Activated CD8-positive, alpha-beta T cell treated with anti-CD3 and anti-CD28 coated beads for 36 hours (primary cell): ENCODE measurements around the gene POLR2F. TPM values are rescaled to one million over a fixed set of nuclear protein-coding genes. Genes with fewer than 3 reads are reported as not detected.
A peak's percentile ranks its signal among the peaks of the same experiment; 100 is the strongest.

Experiments
- ATAC-seq: fragments of 200-7000 bp; cut with Tn5 transposase; one replicate; pipeline ENCODE4 v1.10.0; 2021; ENCODE audit warnings: mild to moderate bottlenecking, moderate library complexity
- CTCF ChIA-PET: fragments of 350-600 bp; sonication (Branson Sonifier 250); formaldehyde crosslinking; loops from one replicate; lab custom pipeline; 2021; ENCODE audit warnings: antibody characterized with exemption; lab: Charles Lee
- POLR2A ChIA-PET: fragments of 350-600 bp; sonication (Branson Sonifier 250); formaldehyde crosslinking; loops from one replicate; lab custom pipeline; 2021; ENCODE audit warnings: antibody characterized with exemption; lab: Charles Lee
- DNase-seq: peaks from one replicate; pipeline ENCODE4 v3.0.0-alpha.2; 2020
- H3K27ac Mint-ChIP-seq: one replicate; pipeline ENCODE4 v1.8.0; 2021; ENCODE audit warnings: mild to moderate bottlenecking, mixed read lengths
- H3K27me3 Mint-ChIP-seq: one replicate; pipeline ENCODE4 v1.8.0; 2021; ENCODE audit warnings: mixed read lengths
- H3K36me3 Mint-ChIP-seq: one replicate; pipeline ENCODE4 v1.8.0; 2021; ENCODE audit warnings: low read depth, mixed read lengths
- H3K4me1 Mint-ChIP-seq: one replicate; pipeline ENCODE4 v1.8.0; 2021; ENCODE audit warnings: low read depth, mixed read lengths
- H3K4me3 Mint-ChIP-seq: one replicate; pipeline ENCODE4 v1.8.0; 2021; ENCODE audit warnings: mild to moderate bottlenecking, moderate library complexity, mixed read lengths
- H3K9me3 Mint-ChIP-seq: one replicate; pipeline ENCODE4 v1.8.0; 2021; ENCODE audit warnings: mixed read lengths
- intact Hi-C: fragments of 100-400 bp; cut with micrococcal nuclease; formaldehyde crosslinking; loops from one replicate; pipeline ENCODE4 v1.10.0; 2022
- microRNA-seq: library from miRNA; unstranded; fragments of <30 nt; microRNA quantifications from one replicate; pipeline ENCODE4 v1.2.0, GENCODE V29; 2022; ENCODE audit warnings: borderline microRNAs expressed, borderline replicate concordance
- total RNA-seq, 2 experiments: library from RNA; stranded (reverse); gene quantifications; one replicate each; pipeline ENCODE4 v1.2.3, GENCODE V29; 2021
- TF ChIP-seq, protein P1 (sequence below): fragments of 200-600 bp; IDR thresholded peaks from one replicate; pipeline ENCODE4 v1.8.0; 2022; ENCODE audit warnings: antibody characterized with exemption, mild to moderate bottlenecking

The POLR2F gene
- total RNA-seq, 2 experiments from 2014 or later: 82.2 to 85.4 TPM

GRCh38 chr22:38014083-38014482 lies 60.6 kb downstream of the POLR2F start:
- intact Hi-C loops: no loop called here
- Mint-ChIP-seq H3K9me3 (no peaks in the 10 kb centered on the region), H3K36me3 (no peaks in the 10 kb centered on the region), H3K4me1 (peaks cover 6% of the 10 kb centered on the region), H3K27ac (no peak overlapping the region), H3K27me3 (no peaks in the 10 kb centered on the region), H3K4me3 (no peak overlapping the region)
- ChIA-PET CTCF (interaction anchor here (1.2 kb wide), 1 partner anchor 7 kb away, joined by 3 read pairs; no protein-coding TSS in a partner anchor), POLR2A (interaction anchor here (0.6 kb wide), 1 partner anchor 250 kb away, joined by 3 read pairs; no protein-coding TSS in a partner anchor)
- TF ChIP-seq, protein P1, sequence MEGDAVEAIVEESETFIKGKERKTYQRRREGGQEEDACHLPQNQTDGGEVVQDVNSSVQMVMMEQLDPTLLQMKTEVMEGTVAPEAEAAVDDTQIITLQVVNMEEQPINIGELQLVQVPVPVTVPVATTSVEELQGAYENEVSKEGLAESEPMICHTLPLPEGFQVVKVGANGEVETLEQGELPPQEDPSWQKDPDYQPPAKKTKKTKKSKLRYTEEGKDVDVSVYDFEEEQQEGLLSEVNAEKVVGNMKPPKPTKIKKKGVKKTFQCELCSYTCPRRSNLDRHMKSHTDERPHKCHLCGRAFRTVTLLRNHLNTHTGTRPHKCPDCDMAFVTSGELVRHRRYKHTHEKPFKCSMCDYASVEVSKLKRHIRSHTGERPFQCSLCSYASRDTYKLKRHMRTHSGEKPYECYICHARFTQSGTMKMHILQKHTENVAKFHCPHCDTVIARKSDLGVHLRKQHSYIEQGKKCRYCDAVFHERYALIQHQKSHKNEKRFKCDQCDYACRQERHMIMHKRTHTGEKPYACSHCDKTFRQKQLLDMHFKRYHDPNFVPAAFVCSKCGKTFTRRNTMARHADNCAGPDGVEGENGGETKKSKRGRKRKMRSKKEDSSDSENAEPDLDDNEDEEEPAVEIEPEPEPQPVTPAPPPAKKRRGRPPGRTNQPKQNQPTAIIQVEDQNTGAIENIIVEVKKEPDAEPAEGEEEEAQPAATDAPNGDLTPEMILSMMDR: no peak
- no peak for DNase-seq
- ATAC-seq: no peak

DNA sequence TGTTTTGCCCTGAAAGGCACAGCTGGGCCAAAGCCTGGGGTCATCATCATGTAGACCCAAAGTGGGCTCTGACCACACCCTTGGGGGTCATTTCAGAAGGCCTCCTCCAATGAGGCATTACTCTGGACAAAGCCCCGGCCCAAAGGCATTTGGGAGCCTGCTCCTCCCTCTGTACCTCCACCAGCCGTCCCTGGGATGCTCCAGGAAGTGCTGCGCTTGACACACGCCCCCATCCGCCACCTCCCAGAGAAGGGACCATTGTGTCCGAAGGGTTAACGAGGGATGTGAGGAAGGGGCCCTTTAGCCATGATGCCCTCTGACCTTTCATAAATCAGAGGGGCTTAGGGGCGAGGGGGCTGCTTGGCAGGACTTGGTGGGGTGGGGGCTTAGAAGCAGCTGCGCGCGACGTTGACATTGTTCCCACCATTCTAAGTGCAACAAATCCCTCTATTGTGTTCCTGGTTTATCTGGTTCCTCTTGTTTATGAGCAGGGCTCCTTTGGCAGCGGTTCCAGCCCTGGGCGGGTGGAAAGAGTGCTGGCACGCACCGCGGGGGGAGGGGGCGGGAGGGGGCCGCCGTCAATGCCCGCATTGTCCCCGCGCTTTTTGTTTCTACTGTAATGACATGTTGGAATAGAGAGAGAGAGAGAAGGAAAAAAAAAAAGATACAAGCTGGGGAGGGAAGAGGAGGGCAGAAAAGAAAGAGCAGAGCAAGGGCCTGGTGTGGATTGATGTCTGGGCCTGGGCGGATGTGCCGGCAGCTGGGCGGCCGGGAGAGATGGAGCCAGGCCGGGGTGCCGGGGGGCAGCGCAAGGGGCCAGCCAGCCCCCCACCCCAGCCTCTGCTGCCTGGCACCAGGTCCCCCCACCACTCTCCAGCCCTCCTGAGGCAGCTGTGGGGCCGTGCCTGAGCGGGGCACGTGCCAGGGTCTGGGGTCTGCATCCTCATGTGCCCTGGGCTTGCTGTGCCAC lies 63.0 kb downstream of the POLR2F start:
- intact Hi-C loops: no loop called here
- Mint-ChIP-seq H3K36me3 (no peaks in the 10 kb centered on the region), H3K9me3 (no peaks in the 10 kb centered on the region), H3K4me3 (no peak overlapping the region), H3K4me1 (peaks cover 2% of the 10 kb centered on the region), H3K27ac (no peak overlapping the region), H3K27me3 (no peaks in the 10 kb centered on the region)
- ChIA-PET CTCF (no interaction called here), POLR2A (no interaction called here)
- ATAC-seq (no peak), DNase-seq (no peak)
- TF ChIP-seq, protein P1: no peak

- Mint-ChIP-seq H3K27me3 (no peaks in the 10 kb centered on the region), H3K9me3 (no peaks in the 10 kb centered on the region), H3K4me1 (peaks cover 2% of the 10 kb centered on the region), H3K4me3 (no peak overlapping the region), H3K27ac (no peak overlapping the region), H3K36me3 (no peaks in the 10 kb centered on the region)
- CTCF ChIA-PET: no interaction called here
- intact Hi-C loops: no loop called here
- POLR2A ChIA-PET: no interaction called here
- no peak for ATAC-seq
- TF ChIP-seq, protein P1: no peak
- peak; percentile 17 for DNase-seq
Observed at GRCh38 chr22:38017272-38017920, 63.9 kb downstream of the POLR2F start.

GRCh38 chr22:38017939-38018885 lies 64.7 kb downstream of the POLR2F start:
- DNase-seq (no peak), ATAC-seq (no peak)
- Mint-ChIP-seq H3K9me3 (no peaks in the 10 kb centered on the region), H3K36me3 (no peaks in the 10 kb centered on the region), H3K4me3 (no peak overlapping the region), H3K4me1 (peaks cover 2% of the 10 kb centered on the region), H3K27ac (no peak overlapping the region), H3K27me3 (no peaks in the 10 kb centered on the region)
- ChIA-PET POLR2A (no interaction called here), CTCF (no interaction called here)
- intact Hi-C loops: no loop called here
- TF ChIP-seq, protein P1: no peak

Small RNA genes within 50 kb of the gene (microRNA-seq; reads per million reads assigned to microRNA genes)
- gene MIR4534: not detected
- gene MIR6820: 3.0 reads per million, percentile 4 among the genes with 10 or more reads in this experiment

Other genes starting within 250 kb of the POLR2F start
- 10 to 100 TPM; 19.0 to 20.4 TPM for gene GCAT, start 145.8 kb upstream of the POLR2F start, total RNA-seq
- not detected for gene GALR3, start 130.3 kb upstream of the POLR2F start, total RNA-seq
- gene ANKRD54, start 109.4 kb upstream of the POLR2F start, total RNA-seq: 10 to 100 TPM; 17.2 to 17.5 TPM
- 100 to 1,000 TPM; 687 to 694 TPM for gene EIF3L, start 104.3 kb upstream of the POLR2F start, total RNA-seq
- gene MICALL1, start 47.4 kb upstream of the POLR2F start, total RNA-seq: 10 to 100 TPM; 10.2 to 11.8 TPM
- gene C22orf23, start 98 bp upstream of the POLR2F start, total RNA-seq: not detected
- not detected for gene SOX10, start 30.9 kb downstream of the POLR2F start, total RNA-seq
- 10 to 100 TPM; 13.9 to 14.9 TPM for gene PICK1, start 103.7 kb downstream of the POLR2F start, total RNA-seq
- not detected for gene SLC16A8, start 130.5 kb downstream of the POLR2F start, total RNA-seq
- under 1 TPM; 0.61 to 0.67 TPM for gene BAIAP2L2, start 157.0 kb downstream of the POLR2F start, total RNA-seq
- gene PLA2G6, start 228.1 kb downstream of the POLR2F start, total RNA-seq: 10 to 100 TPM; 52.4 to 53.6 TPM
- gene MAFF, start 248.3 kb downstream of the POLR2F start, total RNA-seq: 10 to 100 TPM; 12.5 to 13.7 TPM